Erythroblast (primary cell): ENCODE measurements around the gene UPK3A.

ENCODE experiments used
- DNase-seq, 2 experiments: peaks; one replicate each; lab custom pipeline; 2025; lab: John Stamatoyannopoulos, UW
- GATA1 ChIP-seq: IDR thresholded peaks from 2 replicates; pipeline ENCODE4 v1.6.1; 2011; ENCODE audit warnings: low read depth, mild to moderate bottlenecking, control low read depth, low read length, moderate library complexity
- POLR2A ChIP-seq: IDR thresholded peaks from 2 replicates; pipeline ENCODE4 v1.6.1; 2011; ENCODE audit warnings: mild to moderate bottlenecking, low read length

The UPK3A gene

GRCh38 chr22:45344334-45344733 is 59.6 kb downstream of the UPK3A start:
- TF ChIP-seq POLR2A = no peak
- TF ChIP-seq GATA1 = no peak
- DNase-seq = peak; percentile 26 to 30
